GM19463 (cell line): ENCODE data around the gene RNF144A.
"Not testable (repeated sequence)": the region's sequence is repeated elsewhere in the genome, so short reads cannot be mapped to it uniquely, and the experiment has no call there.

Experiments used
- ATAC-seq: cut with Tn5 transposase; IDR thresholded peaks from one replicate; pipeline ENCODE4 v1.9.1; 2021; ENCODE audit warnings: mild to moderate bottlenecking, moderate library complexity; ENCODE audit not compliant: unreplicated experiment

The RNF144A gene

GRCh38 chr2:6927753-6928152 is 10.5 kb downstream of the RNF144A start:
- no peak for ATAC-seq

GRCh38 chr2:6928452-6928851 is 11.2 kb downstream of the RNF144A start:
- ATAC-seq: no peak

GRCh38 chr2:6929196-6929819 is 12.1 kb downstream of the RNF144A start:
- ATAC-seq: no peak

- ATAC-seq: no peak
Observed at GRCh38 chr2:6930923-6931647, 13.9 kb downstream of the RNF144A start.

GRCh38 chr2:6931753-6932152 is 14.5 kb downstream of the RNF144A start:
- ATAC-seq: no peak

- no peak for ATAC-seq
Observed at GRCh38 chr2:6932206-6932605, 15.0 kb downstream of the RNF144A start.

GRCh38 chr2:6932828-6933227 is 15.6 kb downstream of the RNF144A start:
- ATAC-seq: no peak

GRCh38 chr2:6933911-6934310 is 16.7 kb downstream of the RNF144A start:
- ATAC-seq: no peak

GRCh38 chr2:6934345-6934744 is 17.1 kb downstream of the RNF144A start:
- no peak for ATAC-seq

- ATAC-seq: no peak
Observed at GRCh38 chr2:6934758-6935651, 17.8 kb downstream of the RNF144A start.

GRCh38 chr2:6935652-6936020 is 18.4 kb downstream of the RNF144A start:
- ATAC-seq: not testable (repeated sequence)

- ATAC-seq: no peak
Observed at GRCh38 chr2:6937157-6937556, 19.9 kb downstream of the RNF144A start.

- no peak for ATAC-seq
Observed at GRCh38 chr2:6937582-6937981, 20.4 kb downstream of the RNF144A start.

GRCh38 chr2:6939071-6939470 is 21.9 kb downstream of the RNF144A start:
- ATAC-seq: no peak

GRCh38 chr2:6940820-6941219 is 23.6 kb downstream of the RNF144A start:
- no peak for ATAC-seq

GRCh38 chr2:6941299-6942046 is 24.3 kb downstream of the RNF144A start:
- ATAC-seq: no peak

- ATAC-seq: no peak
Observed at GRCh38 chr2:6942848-6943247, 25.6 kb downstream of the RNF144A start.

- ATAC-seq: no peak
Observed at GRCh38 chr2:6943523-6943922, 26.3 kb downstream of the RNF144A start.

GRCh38 chr2:6943971-6944370 is 26.8 kb downstream of the RNF144A start:
- ATAC-seq: no peak

GRCh38 chr2:6944555-6944954 is 27.3 kb downstream of the RNF144A start:
- ATAC-seq: no peak
